ENCODE measurements around the gene LRP8. TPM values are rescaled to one million over a fixed set of nuclear protein-coding genes. Genes with fewer than 3 reads are reported as not detected.

Gene LRP8
- total RNA-seq, 1 experiment from 2014 or later = 54.4 TPM

GRCh38 chr1:53316766-53317581 is 10.9 kb downstream of the LRP8 start:
- no peaks in the 10 kb centered on the region for H3K4me1 ChIP-seq (ENCODE audit: insufficient read depth, low read length)
- CTCF ChIA-PET = no interaction called here
- DNase-seq (no peak), ATAC-seq (no peak)
- intact Hi-C loops (cut with micrococcal nuclease) = no loop called here
- no peak overlapping the region for H3K9ac ChIP-seq (ENCODE audit: low read length)
- H3K9me2 ChIP-seq (replicated peaks; ENCODE audit: low read length) = no peaks in the 10 kb centered on the region
- no peak overlapping the region for H3K4me3 ChIP-seq (ENCODE audit: low read length)
- no peaks in the 10 kb centered on the region; the same call in 1 of the 2 replicates for H4K20me1 ChIP-seq (ENCODE audit: low read length)
- POLR2A ChIA-PET (ENCODE audit: unreplicated experiment) = no interaction called here
- H3K4me2 ChIP-seq (ENCODE audit: low read length) = no peak overlapping the region
- no peaks in the 10 kb centered on the region for H3K9me3 ChIP-seq (ENCODE audit: low read length)
- peaks cover 25% of the 10 kb centered on the region for H3K36me3 ChIP-seq (ENCODE audit: low read depth, low read length)
- H3F3A ChIP-seq (ENCODE audit: low read length, unreplicated experiment) = no peaks in the 10 kb centered on the region
- H3K27ac ChIP-seq (ENCODE audit: low read length) = no peak overlapping the region
- H3K79me2 ChIP-seq (ENCODE audit: low read length) = peaks cover 43% of the 10 kb centered on the region
- H2AFZ ChIP-seq (ENCODE audit: low read length) = no peak overlapping the region
- BruUV-seq (replicated peaks) = no TSS peak
- TF ChIP-seq EZH2phosphoT487 (IDR thresholded peaks at IDR 0.05; ENCODE audit: borderline replicate concordance, low read length) = no peak
- no peak for TF ChIP-seq CTCF (conservative IDR thresholded peaks at IDR 0.05; ENCODE audit: low read depth, low read length)
- no peak for TF ChIP-seq EZH2 (IDR thresholded peaks at IDR 0.05; ENCODE audit: low read length, unreplicated experiment)
- H3K27me3 ChIP-seq (ENCODE audit: low read length) = no peaks in the 10 kb centered on the region

GRCh38 chr1:53316424-53316765 is 11.5 kb downstream of the LRP8 start:
- Histone ChIP-seq H3K4me2 (ENCODE audit: low read length) (no peak overlapping the region), H3K4me1 (ENCODE audit: insufficient read depth, low read length) (no peaks in the 10 kb centered on the region), H3K27me3 (ENCODE audit: low read length) (no peaks in the 10 kb centered on the region), H3K9me3 (ENCODE audit: low read length) (no peaks in the 10 kb centered on the region), H3K9me2 (replicated peaks; ENCODE audit: low read length) (no peaks in the 10 kb centered on the region), H3K79me2 (ENCODE audit: low read length) (peaks cover 37% of the 10 kb centered on the region), H3K27ac (ENCODE audit: low read length) (no peak overlapping the region), H3F3A (ENCODE audit: low read length, unreplicated experiment) (no peaks in the 10 kb centered on the region), H4K20me1 (ENCODE audit: low read length) (no peaks in the 10 kb centered on the region; the same call in 1 of the 2 replicates), H3K4me3 (ENCODE audit: low read length) (no peak overlapping the region), H3K9ac (ENCODE audit: low read length) (no peak overlapping the region), H2AFZ (ENCODE audit: low read length) (no peak overlapping the region), H3K36me3 (ENCODE audit: low read depth, low read length) (peaks cover 27% of the 10 kb centered on the region)
- POLR2A ChIA-PET (ENCODE audit: unreplicated experiment) = no interaction called here
- CTCF ChIA-PET = no interaction called here
- BruUV-seq (replicated peaks) = no TSS peak
- intact Hi-C loops (cut with micrococcal nuclease) = no loop called here
- ATAC-seq (no peak), DNase-seq (no peak)
- TF ChIP-seq EZH2phosphoT487 (IDR thresholded peaks at IDR 0.05; ENCODE audit: borderline replicate concordance, low read length) (no peak), EZH2 (IDR thresholded peaks at IDR 0.05; ENCODE audit: low read length, unreplicated experiment) (no peak), CTCF (conservative IDR thresholded peaks at IDR 0.05; ENCODE audit: low read depth, low read length) (no peak)

Measured in PC-3 (cell line).